ENCODE results near the gene ELAC1.

DNA sequence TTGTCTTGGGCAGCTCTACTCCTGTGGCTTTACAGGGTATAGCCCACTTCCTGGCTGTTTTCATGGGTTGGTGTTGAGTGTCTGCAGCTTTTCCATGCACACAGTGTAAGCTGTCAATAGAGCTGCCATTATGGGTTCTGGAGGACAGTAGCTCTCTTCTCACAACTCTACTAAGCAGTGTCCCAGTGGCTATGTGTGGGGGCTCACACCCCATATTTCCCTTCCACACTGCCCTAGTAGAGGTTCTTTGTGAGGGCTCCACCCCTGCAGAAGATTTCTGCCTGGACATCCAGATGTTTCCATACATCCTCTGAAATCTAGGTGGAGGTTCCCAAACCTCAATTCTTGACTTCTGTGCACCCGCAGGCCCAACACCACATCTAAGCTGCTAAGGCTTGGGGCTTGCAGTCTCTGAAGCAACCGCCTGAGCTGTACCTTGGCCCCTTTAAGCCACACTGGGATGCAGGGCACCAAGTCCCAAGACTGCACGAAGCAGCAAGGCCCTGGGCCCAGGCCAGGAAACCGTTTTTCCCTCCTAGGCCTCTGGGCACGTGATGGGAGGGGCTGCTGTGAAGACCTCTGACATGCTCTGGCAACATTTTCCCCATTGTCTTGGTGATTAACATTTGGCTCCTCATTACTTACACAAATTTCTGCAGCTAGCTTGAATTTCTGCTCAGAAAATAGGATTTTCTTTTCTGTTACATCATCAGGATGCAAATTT, 9.4 kb downstream of the ELAC1 start:
- TF ChIP-seq, protein P1, sequence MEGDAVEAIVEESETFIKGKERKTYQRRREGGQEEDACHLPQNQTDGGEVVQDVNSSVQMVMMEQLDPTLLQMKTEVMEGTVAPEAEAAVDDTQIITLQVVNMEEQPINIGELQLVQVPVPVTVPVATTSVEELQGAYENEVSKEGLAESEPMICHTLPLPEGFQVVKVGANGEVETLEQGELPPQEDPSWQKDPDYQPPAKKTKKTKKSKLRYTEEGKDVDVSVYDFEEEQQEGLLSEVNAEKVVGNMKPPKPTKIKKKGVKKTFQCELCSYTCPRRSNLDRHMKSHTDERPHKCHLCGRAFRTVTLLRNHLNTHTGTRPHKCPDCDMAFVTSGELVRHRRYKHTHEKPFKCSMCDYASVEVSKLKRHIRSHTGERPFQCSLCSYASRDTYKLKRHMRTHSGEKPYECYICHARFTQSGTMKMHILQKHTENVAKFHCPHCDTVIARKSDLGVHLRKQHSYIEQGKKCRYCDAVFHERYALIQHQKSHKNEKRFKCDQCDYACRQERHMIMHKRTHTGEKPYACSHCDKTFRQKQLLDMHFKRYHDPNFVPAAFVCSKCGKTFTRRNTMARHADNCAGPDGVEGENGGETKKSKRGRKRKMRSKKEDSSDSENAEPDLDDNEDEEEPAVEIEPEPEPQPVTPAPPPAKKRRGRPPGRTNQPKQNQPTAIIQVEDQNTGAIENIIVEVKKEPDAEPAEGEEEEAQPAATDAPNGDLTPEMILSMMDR (IDR thresholded peaks at IDR 0.05; ENCODE audit: insufficient read depth, low read length, poor library complexity, severe bottlenecking) = no peak
- no peak for TF ChIP-seq EZH2phosphoT487 (conservative IDR thresholded peaks at IDR 0.05; ENCODE audit: low read length)

All from SU-DHL-6 (cell line).